ENCODE measurements around the gene DPEP2. TPM values are rescaled to one million over a fixed set of nuclear protein-coding genes. Genes with fewer than 3 reads are reported as not detected.
"Not testable (repeated sequence)": the region's sequence is repeated elsewhere in the genome, so short reads cannot be mapped to it uniquely, and the experiment has no call there.

DPEP2 gene
- total RNA-seq, 1 donor, result under 0.01 TPM

DNA sequence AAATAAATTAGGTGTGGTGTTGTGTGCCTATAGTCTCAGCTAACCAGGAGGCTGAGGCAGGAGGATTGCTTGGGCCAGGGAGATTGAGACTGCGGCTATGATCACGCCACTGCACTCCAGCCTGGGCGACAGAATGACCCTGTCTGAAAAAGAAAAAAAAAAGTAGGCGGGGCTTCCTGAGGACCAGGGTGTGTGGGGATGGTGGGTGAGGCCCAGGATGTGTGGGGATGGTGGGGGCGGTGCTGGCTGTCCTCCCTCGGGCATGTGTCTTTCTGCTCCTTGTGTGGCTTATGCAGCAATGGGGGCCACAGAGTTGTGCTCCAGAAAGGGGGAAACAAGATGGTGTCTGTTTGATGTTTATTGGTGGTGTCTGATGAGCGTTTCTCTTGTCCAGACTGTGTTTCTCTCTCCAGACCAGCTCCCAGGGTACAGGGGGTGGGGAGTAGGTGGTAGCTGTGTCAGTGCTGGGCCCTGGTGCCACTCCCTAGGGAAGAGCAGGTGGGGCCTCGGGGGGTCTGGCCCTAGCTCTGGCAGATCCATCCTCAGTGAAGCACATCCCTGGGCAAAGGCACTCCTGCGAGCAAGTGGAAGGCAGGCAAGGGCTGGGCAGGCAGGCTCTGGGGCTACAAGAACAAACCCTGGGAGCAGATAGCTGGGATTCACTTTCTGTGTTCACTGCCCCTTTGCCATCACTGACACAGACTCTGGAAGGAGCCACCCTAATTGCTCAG is 57.6 kb downstream of the DPEP2 start:
- no peak overlapping the region for H3K4me3 ChIP-seq (ENCODE audit: low read depth, low read length)
- TF ChIP-seq, protein P1, sequence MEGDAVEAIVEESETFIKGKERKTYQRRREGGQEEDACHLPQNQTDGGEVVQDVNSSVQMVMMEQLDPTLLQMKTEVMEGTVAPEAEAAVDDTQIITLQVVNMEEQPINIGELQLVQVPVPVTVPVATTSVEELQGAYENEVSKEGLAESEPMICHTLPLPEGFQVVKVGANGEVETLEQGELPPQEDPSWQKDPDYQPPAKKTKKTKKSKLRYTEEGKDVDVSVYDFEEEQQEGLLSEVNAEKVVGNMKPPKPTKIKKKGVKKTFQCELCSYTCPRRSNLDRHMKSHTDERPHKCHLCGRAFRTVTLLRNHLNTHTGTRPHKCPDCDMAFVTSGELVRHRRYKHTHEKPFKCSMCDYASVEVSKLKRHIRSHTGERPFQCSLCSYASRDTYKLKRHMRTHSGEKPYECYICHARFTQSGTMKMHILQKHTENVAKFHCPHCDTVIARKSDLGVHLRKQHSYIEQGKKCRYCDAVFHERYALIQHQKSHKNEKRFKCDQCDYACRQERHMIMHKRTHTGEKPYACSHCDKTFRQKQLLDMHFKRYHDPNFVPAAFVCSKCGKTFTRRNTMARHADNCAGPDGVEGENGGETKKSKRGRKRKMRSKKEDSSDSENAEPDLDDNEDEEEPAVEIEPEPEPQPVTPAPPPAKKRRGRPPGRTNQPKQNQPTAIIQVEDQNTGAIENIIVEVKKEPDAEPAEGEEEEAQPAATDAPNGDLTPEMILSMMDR (IDR thresholded peaks at IDR 0.05; ENCODE audit: insufficient read depth, low read depth, low read length), result no peak
- DNase-seq (ENCODE audit: low read depth), result no peak

DNA sequence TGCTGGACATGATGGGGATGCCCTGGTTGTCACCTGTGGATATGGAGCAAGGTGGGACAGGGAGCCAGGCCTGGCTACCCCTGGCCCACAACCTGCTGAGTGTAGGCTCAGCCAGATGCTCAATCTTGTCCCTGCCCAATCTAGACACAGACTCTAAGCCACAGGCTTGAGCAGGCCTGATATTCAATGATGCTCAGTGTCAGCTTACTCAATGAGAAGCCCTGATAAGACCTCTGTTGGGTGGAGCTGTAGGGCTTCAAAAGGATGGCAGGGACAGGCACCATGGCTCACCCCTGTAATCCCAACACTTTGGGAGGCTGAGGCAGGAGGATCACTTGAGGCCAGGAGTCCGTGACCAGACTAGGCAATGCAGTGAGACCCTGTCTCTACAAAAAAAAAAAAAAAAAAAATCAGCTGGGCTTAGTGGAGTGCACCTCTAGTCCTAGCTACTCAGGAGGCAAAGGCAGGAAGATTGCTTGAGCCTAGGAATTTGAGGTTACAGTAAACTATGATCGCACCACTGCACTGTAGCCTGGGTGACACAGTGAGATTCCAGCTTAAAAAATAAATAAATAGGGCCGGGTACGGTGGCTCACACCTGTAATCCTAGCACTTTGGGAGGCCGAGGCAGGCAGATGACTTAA is 58.7 kb downstream of the DPEP2 start:
- TF ChIP-seq, protein P1 (IDR thresholded peaks at IDR 0.05; ENCODE audit: insufficient read depth, low read depth, low read length), result no peak
- DNase-seq (ENCODE audit: low read depth), result no peak
- no peak overlapping the region for H3K4me3 ChIP-seq (ENCODE audit: low read depth, low read length)

DNA sequence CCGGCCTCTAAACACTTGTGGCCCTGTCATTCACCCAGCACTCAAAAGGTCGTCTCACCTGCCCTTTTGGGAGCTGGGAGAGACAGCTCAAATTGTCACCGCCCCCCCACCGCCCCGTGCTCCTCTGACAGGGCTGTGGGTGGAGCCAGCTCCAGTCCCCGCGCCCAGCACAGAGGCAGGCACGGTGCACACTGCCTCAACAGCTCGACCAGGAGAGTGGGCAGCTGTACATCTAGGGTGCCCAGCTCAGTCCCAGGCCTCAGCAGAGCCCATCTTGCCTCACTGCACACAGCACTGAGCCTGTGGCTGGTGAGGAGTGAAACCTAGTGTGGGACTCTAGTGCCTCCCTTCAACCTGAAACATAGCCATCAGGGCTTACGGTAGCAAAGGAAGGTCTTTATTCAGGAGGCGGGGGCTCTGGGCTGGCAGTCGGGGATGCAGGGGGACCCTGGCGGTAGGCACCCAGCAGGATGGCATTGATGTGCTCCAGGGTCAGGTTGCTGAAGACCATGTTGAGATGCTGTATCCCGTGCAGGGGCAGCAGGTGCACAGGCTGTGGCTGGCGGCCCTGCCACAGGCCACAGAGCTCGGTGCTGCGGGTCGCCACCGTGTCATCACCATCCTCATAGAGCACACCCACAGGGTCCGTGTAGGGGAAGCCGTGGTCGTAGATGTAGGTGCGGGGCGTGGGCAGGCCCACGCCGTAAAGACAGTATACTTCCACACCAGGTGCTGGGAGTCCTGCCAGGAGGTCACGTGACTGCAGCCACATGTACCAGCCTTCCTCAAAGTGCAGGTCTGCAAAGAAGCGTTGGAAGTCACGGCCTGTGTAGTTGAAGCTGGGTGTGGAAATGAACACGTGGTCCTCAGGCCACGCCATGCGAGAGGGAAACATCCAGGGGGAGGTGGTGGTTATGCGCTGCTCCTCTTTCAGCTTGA is 59.5 kb downstream of the DPEP2 start:
- no peak for DNase-seq (ENCODE audit: low read depth)
- H3K4me3 ChIP-seq (ENCODE audit: low read depth, low read length), result no peak overlapping the region

DNA sequence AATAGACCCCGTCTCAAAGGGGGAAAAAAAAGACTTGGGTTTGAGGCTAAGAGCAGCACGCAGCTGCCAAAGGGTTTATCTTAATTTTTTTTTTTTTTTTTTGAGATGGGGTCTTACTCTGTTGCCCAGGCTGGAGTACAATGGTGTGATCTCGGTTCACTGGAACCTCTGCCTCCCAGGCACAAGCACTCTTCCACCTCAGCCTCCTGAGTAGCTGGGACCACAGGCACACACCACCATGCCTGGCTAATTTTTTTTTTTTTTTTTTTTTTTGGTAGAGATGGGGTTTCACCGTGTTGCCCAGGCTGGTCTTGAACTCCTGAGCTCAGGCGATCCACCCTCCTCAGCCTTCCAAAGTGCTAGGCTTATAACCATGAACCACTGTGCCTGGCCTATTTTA is 61.6 kb downstream of the DPEP2 start:
- DNase-seq (ENCODE audit: low read depth); H3K4me3 ChIP-seq (ENCODE audit: low read depth, low read length): not testable (repeated sequence)

More for the DNA sequence above, 59.5 kb downstream of the DPEP2 start:
- TF ChIP-seq, protein P1 (IDR thresholded peaks at IDR 0.05; ENCODE audit: insufficient read depth, low read depth, low read length), result no peak

Small RNA genes lying within 50 kb of the gene (small RNA-seq; reads per million reads assigned to genes)
- gene RNU6-359P, result not detected

Other genes starting within 250 kb of the DPEP2 start
- gene RANBP10, start 192.9 kb downstream of the DPEP2 start, total RNA-seq, result 6.1 and 8.6 TPM in 2 replicates
- gene TSNAXIP1, start 192.6 kb downstream of the DPEP2 start, total RNA-seq, result 0.32 and 1.3 TPM in 2 replicates
- 24.8 and 28.9 TPM in 2 replicates for gene THAP11, start 157.2 kb downstream of the DPEP2 start, total RNA-seq
- 255 and 342 TPM in 2 replicates for gene NUTF2, start 152.6 kb downstream of the DPEP2 start, total RNA-seq
- gene CENPT, start 151.8 kb downstream of the DPEP2 start, total RNA-seq, result 31.6 and 39.7 TPM in 2 replicates
- 60.6 and 85.1 TPM in 2 replicates for gene EDC4, start 126.4 kb downstream of the DPEP2 start, total RNA-seq
- gene NRN1L, start 114.6 kb downstream of the DPEP2 start, total RNA-seq, result not detected in 2 replicates
- 13.0 and 13.2 TPM in 2 replicates for gene PSKH1, start 106.2 kb downstream of the DPEP2 start, total RNA-seq
- 1.3 TPM in 1 of 2 replicates, not detected in the other for gene CTRL, start 67.6 kb downstream of the DPEP2 start, total RNA-seq
- 54.0 and 72.8 TPM in 2 replicates for gene PSMB10, start 62.6 kb downstream of the DPEP2 start, total RNA-seq
- gene LCAT, start 55.4 kb downstream of the DPEP2 start, total RNA-seq, result 8.6 and 9.3 TPM in 2 replicates
- 90.5 and 104 TPM in 2 replicates for gene SLC12A4, start 30.8 kb downstream of the DPEP2 start, total RNA-seq
- not detected in 2 replicates for gene DPEP3, start 19.0 kb downstream of the DPEP2 start, total RNA-seq
- under 0.01 TPM in 1 of 2 replicates, not detected in the other for gene DPEP2NB, start 16.4 kb upstream of the DPEP2 start, total RNA-seq
- 12.1 and 13.2 TPM in 2 replicates for gene DDX28, start 23.7 kb upstream of the DPEP2 start, total RNA-seq
- 14.5 and 19.4 TPM in 2 replicates for gene DUS2, start 23.8 kb upstream of the DPEP2 start, total RNA-seq
- gene NFATC3, start 85.9 kb upstream of the DPEP2 start, total RNA-seq, result 22.5 and 32.8 TPM in 2 replicates
- under 0.01 and 0.86 TPM in 2 replicates for gene ESRP2, start 236.6 kb upstream of the DPEP2 start, total RNA-seq
- 17.4 and 19.9 TPM in 2 replicates for gene PLA2G15, start 245.9 kb upstream of the DPEP2 start, total RNA-seq